Measurements from ENCODE around the gene DNM3. TPM values are rescaled to one million over a fixed set of nuclear protein-coding genes. Genes with fewer than 3 reads are reported as not detected.

The DNM3 gene
- total and polyA plus RNA-seq, 9 donors = 3.1 to 6.5 (median 4.4) TPM

DNA sequence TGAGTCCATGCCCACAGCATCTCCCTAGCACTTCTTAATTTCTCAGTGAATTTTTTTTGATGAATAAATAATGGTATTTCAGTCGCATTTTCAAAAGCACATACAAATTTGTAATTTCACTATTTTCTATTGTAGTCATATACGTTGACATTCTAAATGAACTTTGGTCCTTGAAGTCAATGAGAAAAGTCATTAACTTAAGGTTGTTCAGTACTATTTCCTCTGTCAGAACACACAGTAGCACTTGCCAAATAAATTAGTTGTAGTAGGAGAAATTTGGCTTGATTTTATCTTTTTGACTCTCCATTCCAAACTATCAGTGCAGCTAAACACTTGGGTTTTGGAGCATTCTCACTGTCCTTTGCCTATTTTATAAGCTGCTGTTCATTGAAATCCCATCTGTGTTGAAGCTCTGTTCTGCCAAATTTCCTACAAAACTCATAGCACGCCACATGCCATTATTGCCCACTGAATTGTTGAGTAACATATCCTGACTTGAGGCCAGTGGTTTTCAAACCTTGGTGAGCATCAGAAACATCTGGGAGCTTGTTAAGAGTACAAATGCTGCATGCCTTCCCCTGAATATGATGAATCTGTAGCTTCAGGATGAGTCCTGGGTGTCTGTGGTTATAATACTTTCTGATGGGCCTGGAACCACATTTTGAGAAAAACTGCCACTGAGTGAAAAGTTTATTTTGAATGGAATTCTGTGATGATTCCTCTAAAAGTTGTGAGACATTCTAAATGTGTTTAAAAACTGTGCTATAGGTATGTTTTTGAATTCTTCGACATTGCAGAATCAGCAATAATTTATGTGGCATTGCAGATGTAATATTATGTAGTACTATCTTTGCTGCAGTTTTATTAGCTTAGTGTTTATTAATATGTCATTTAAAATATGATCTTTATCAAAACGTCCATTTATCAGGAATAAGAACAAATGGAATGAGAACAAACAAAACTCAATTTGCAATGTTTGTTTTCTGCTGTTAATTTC is 78.9 kb downstream of the DNM3 start:
- TF ChIP-seq EP300 (IDR thresholded peaks at IDR 0.05) (no peak), POLR2A (IDR thresholded peaks at IDR 0.05) (no peak)
- TF ChIP-seq, protein P1, sequence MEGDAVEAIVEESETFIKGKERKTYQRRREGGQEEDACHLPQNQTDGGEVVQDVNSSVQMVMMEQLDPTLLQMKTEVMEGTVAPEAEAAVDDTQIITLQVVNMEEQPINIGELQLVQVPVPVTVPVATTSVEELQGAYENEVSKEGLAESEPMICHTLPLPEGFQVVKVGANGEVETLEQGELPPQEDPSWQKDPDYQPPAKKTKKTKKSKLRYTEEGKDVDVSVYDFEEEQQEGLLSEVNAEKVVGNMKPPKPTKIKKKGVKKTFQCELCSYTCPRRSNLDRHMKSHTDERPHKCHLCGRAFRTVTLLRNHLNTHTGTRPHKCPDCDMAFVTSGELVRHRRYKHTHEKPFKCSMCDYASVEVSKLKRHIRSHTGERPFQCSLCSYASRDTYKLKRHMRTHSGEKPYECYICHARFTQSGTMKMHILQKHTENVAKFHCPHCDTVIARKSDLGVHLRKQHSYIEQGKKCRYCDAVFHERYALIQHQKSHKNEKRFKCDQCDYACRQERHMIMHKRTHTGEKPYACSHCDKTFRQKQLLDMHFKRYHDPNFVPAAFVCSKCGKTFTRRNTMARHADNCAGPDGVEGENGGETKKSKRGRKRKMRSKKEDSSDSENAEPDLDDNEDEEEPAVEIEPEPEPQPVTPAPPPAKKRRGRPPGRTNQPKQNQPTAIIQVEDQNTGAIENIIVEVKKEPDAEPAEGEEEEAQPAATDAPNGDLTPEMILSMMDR (IDR thresholded peaks at IDR 0.05) = no peak
- 68 to 72% (median 70%) methylated on average over 5 of the region's 5 CpGs for WGBS, 3 donors

GRCh38 chr1:171922999-171923398 is 81.7 kb downstream of the DNM3 start:
- WGBS, 3 donors = 66 to 67% (median 66%) methylated on average over 2 of the region's 2 CpGs
- Histone ChIP-seq H3K4me3 (no peak overlapping the region), H3K27ac (no peak overlapping the region), H3K36me3 (no peaks in the 10 kb centered on the region), H3K4me1 (ENCODE audit: insufficient read depth) (no peaks in the 10 kb centered on the region), H3K27me3 (no peaks in the 10 kb centered on the region), H3K9me3 (no peaks in the 10 kb centered on the region)
- intact Hi-C loops (cut with DNase I) = loop anchor here in 1 of 4 donors (5.0 kb wide), 1 partner anchor 1246 kb away; no protein-coding TSS in a partner anchor
- no peak for DNase-seq
- TF ChIP-seq, protein P1 (IDR thresholded peaks at IDR 0.05) = no peak
- no peak for TF ChIP-seq EP300 (IDR thresholded peaks at IDR 0.05)
- TF ChIP-seq POLR2A (IDR thresholded peaks at IDR 0.05) = no peak

More for the DNA sequence above, 78.9 kb downstream of the DNM3 start:
- Histone ChIP-seq H3K36me3 (no peaks in the 10 kb centered on the region), H3K4me3 (no peak overlapping the region), H3K27ac (no peak overlapping the region), H3K27me3 (no peaks in the 10 kb centered on the region), H3K9me3 (no peaks in the 10 kb centered on the region), H3K4me1 (ENCODE audit: insufficient read depth) (no peaks in the 10 kb centered on the region)
- DNase-seq = no peak
- intact Hi-C loops (cut with DNase I) = loop anchor here in 1 of 4 donors (5.0 kb wide), 1 partner anchor 1243 kb away; no protein-coding TSS in a partner anchor

DNA sequence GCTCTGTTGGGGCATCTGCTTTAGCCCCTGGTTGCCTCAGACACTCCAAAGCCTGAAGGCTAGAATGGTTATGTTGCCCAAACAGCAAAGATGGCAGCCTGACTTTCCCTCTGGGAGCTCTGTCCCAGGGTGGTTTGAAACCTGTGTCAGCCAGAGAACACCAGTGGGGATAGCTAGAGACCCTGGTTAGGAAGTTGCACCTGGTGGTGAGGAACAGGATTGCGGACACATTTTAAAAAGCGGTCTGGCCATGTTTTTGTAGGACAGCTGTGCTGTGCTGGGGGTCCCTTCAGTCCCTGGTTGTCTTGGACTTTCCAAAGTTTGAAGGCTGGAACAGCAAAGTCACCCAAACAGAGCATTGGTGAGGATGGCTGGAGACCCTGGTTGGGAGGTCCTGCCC is 87.8 kb downstream of the DNM3 start:
- Histone ChIP-seq H3K4me3 (no peak overlapping the region), H3K36me3 (no peaks in the 10 kb centered on the region), H3K27ac (no peak overlapping the region), H3K4me1 (ENCODE audit: insufficient read depth) (no peaks in the 10 kb centered on the region), H3K9me3 (no peaks in the 10 kb centered on the region), H3K27me3 (no peaks in the 10 kb centered on the region)
- intact Hi-C loops (cut with DNase I) = no loop called here
- 97 to 99% (median 97%) methylated on average over 2 of the region's 2 CpGs for WGBS, 3 donors
- TF ChIP-seq, protein P1 (IDR thresholded peaks at IDR 0.05) = no peak
- no peak for TF ChIP-seq EP300 (IDR thresholded peaks at IDR 0.05)
- DNase-seq = no peak

GRCh38 chr1:171931752-171932151 is 90.5 kb downstream of the DNM3 start:
- H3K4me3 ChIP-seq = no peak overlapping the region
- no peaks in the 10 kb centered on the region for H3K4me1 ChIP-seq (ENCODE audit: insufficient read depth)
- TF ChIP-seq POLR2A (IDR thresholded peaks at IDR 0.05) = no peak
- TF ChIP-seq, protein P1 (IDR thresholded peaks at IDR 0.05) = no peak
- TF ChIP-seq EP300 (IDR thresholded peaks at IDR 0.05) = no peak
- no peaks in the 10 kb centered on the region for H3K27me3 ChIP-seq
- no peak for DNase-seq
- no peak overlapping the region for H3K27ac ChIP-seq
- intact Hi-C loops (cut with DNase I) = no loop called here
- H3K36me3 ChIP-seq = no peaks in the 10 kb centered on the region
- H3K9me3 ChIP-seq = no peaks in the 10 kb centered on the region
